Measurements from ENCODE around the gene MAD1L1.

- no peak for TF ChIP-seq CTCF (IDR thresholded peaks at IDR 0.05 in 2 of 3, conservative IDR thresholded peaks at IDR 0.05 in 1 of 3; ENCODE audit: borderline replicate concordance in 1 of 3, insufficient read depth in 1 of 3, low read depth in 2 of 3, low read length in 2 of 3)
- no peak for TF ChIP-seq POLR2A (IDR thresholded peaks at IDR 0.05; ENCODE audit: borderline replicate concordance, extremely low read depth, insufficient read depth, insufficient read length)
- no peak for TF ChIP-seq EZH2 (IDR thresholded peaks at IDR 0.05)
- TF ChIP-seq EGR1 (IDR thresholded peaks at IDR 0.05; ENCODE audit: low read depth) = no peak
- no peak for TF ChIP-seq TCF7L2 (IDR thresholded peaks at IDR 0.05; ENCODE audit: borderline replicate concordance, extremely low read depth, insufficient read depth, insufficient read length)
- no peak for TF ChIP-seq RAD21 (IDR thresholded peaks at IDR 0.05; ENCODE audit: low read depth)
- no peak for TF ChIP-seq EZH2phosphoT487 (IDR thresholded peaks at IDR 0.05; ENCODE audit: borderline replicate concordance)
- no peak for TF ChIP-seq YY1 (IDR thresholded peaks at IDR 0.05; ENCODE audit: extremely low read depth, insufficient replicate concordance, low read depth, low read length)
- TF ChIP-seq MAX (IDR thresholded peaks at IDR 0.05) = no peak
- no peak for TF ChIP-seq CEBPB (IDR thresholded peaks at IDR 0.05; ENCODE audit: low read depth)
Observed at GRCh38 chr7:1956611-1957470, 275.9 kb downstream of the MAD1L1 start.
